ENCODE results near the gene NDUFB2.

DNA sequence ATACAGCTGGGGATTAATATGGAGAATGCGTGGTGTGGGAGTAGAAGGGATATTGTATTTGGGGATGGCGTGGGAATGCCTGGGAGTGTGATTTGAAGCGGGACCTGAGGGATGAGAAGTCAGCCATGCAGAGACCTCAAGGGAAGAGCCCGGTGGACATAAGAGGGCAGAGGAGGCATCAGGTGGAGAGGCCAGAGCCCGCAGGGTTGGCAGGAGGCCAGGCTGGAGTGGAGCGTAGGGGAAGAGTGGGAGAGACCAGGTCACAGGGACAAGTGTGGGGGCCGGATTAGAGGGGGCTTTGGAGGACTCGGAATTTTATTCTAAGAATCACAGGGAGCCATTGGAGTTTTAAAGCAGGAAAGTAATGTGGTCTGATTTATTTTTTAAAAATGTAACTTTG is 2.0 kb downstream of the NDUFB2 start:
- TF ChIP-seq, protein P1, sequence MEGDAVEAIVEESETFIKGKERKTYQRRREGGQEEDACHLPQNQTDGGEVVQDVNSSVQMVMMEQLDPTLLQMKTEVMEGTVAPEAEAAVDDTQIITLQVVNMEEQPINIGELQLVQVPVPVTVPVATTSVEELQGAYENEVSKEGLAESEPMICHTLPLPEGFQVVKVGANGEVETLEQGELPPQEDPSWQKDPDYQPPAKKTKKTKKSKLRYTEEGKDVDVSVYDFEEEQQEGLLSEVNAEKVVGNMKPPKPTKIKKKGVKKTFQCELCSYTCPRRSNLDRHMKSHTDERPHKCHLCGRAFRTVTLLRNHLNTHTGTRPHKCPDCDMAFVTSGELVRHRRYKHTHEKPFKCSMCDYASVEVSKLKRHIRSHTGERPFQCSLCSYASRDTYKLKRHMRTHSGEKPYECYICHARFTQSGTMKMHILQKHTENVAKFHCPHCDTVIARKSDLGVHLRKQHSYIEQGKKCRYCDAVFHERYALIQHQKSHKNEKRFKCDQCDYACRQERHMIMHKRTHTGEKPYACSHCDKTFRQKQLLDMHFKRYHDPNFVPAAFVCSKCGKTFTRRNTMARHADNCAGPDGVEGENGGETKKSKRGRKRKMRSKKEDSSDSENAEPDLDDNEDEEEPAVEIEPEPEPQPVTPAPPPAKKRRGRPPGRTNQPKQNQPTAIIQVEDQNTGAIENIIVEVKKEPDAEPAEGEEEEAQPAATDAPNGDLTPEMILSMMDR (optimal IDR thresholded peaks at IDR 0.05 in 1 of 3, IDR thresholded peaks at IDR 0.05 in 1 of 3, conservative IDR thresholded peaks at IDR 0.05 in 1 of 3; ENCODE audit: extremely low read depth in 1 of 3, insufficient read depth in 2 of 3, low read length in 3 of 3), result no peak
- TF ChIP-seq EZH2 (IDR thresholded peaks at IDR 0.05; ENCODE audit: low read length), result no peak

Data from keratinocyte (primary cell).